Measurements from ENCODE around the gene SLC6A3.

GRCh38 chr5:1417586-1418225, 27.5 kb downstream of the SLC6A3 start:
- TF ChIP-seq CTCF (conservative IDR thresholded peaks at IDR 0.05; ENCODE audit: low read depth, low read length), result no peak
- TF ChIP-seq EZH2 (IDR thresholded peaks at IDR 0.05; ENCODE audit: borderline replicate concordance, low read depth, low read length, poor library complexity, severe bottlenecking), result no peak
